DMS79 treated with DMSO at 0.1 percent for 48 hours (cell line): Measurements from ENCODE around the gene C1orf52.

ENCODE experiments used
- DNase-seq: peaks from one replicate; lab custom pipeline; 2025; lab: John Stamatoyannopoulos, UW

C1orf52 gene

GRCh38 chr1:85259118-85259911, at the start of gene C1orf52:
TSS of gene C1orf52 (minus strand) at chr1:85259662. CDS start at chr1:85259633, 29 bp downstream.
- DNase-seq: peak; percentile 84

- DNase-seq: no peak
These were observed 49.4 kb upstream of the C1orf52 start for GRCh38 chr1:85308833-85309350.

- peak; percentile 75 for DNase-seq
These were observed 48.7 kb upstream of the C1orf52 start for GRCh38 chr1:85307987-85308832.

- DNase-seq: no peak
These were observed 46.8 kb upstream of the C1orf52 start for GRCh38 chr1:85306236-85306635.

- no peak for DNase-seq
These were observed 44.1 kb upstream of the C1orf52 start for GRCh38 chr1:85303440-85304162.

- DNase-seq: no peak
These were observed 40.7 kb upstream of the C1orf52 start for GRCh38 chr1:85300140-85300539.

- peak; percentile 91 for DNase-seq
These were observed 38.6 kb upstream of the C1orf52 start for GRCh38 chr1:85297855-85298629.

GRCh38 chr1:85297538-85297854, 38.0 kb upstream of the C1orf52 start:
- DNase-seq: no peak

GRCh38 chr1:85296980-85297379, 37.5 kb upstream of the C1orf52 start:
- DNase-seq: no peak

GRCh38 chr1:85295654-85296053, 36.2 kb upstream of the C1orf52 start:
- DNase-seq: no peak

- no peak for DNase-seq
These were observed 35.6 kb upstream of the C1orf52 start for GRCh38 chr1:85295006-85295431.

- DNase-seq: no peak
These were observed 31.4 kb upstream of the C1orf52 start for GRCh38 chr1:85290826-85291225.

- no peak for DNase-seq
These were observed 30.4 kb upstream of the C1orf52 start for GRCh38 chr1:85289848-85290335.

GRCh38 chr1:85289207-85289847, 29.9 kb upstream of the C1orf52 start:
- no peak for DNase-seq

- DNase-seq: no peak
These were observed 24.7 kb upstream of the C1orf52 start for GRCh38 chr1:85284202-85284601.

GRCh38 chr1:85283475-85284199, 24.2 kb upstream of the C1orf52 start:
- no peak for DNase-seq

GRCh38 chr1:85282424-85282823, 23.0 kb upstream of the C1orf52 start:
- DNase-seq: no peak

- DNase-seq: no peak
These were observed 21.2 kb upstream of the C1orf52 start for GRCh38 chr1:85280636-85281035.

GRCh38 chr1:85279458-85280080, 20.1 kb upstream of the C1orf52 start:
- DNase-seq: no peak

- DNase-seq: no peak
These were observed 19.4 kb upstream of the C1orf52 start for GRCh38 chr1:85278853-85279314.
